Activated CD4-positive, alpha-beta T cell treated with anti-CD3 and anti-CD28 coated beads, Interleukin-2, amount 50 U/mL, for 1 hour (primary cell): ENCODE measurements around the gene DUOXA1.

Source experiments
- DNase-seq: peaks from one replicate; pipeline ENCODE4 v3.0.0-alpha.2; 2020

The DUOXA1 gene

GRCh38 chr15:45130291-45131000, 767 bp upstream of the DUOXA1 start:
- no peak for DNase-seq

- DNase-seq = no peak
Measured at GRCh38 chr15:45128971-45129639, 574 bp downstream of the DUOXA1 start.

- DNase-seq = peak; percentile 37
Measured at GRCh38 chr15:45126535-45127158, 3.0 kb downstream of the DUOXA1 start.

GRCh38 chr15:45123397-45123796, 6.3 kb downstream of the DUOXA1 start:
- no peak for DNase-seq

GRCh38 chr15:45122719-45123118, 7.0 kb downstream of the DUOXA1 start:
- DNase-seq = no peak

GRCh38 chr15:45121706-45122417, 7.8 kb downstream of the DUOXA1 start:
- no peak for DNase-seq

GRCh38 chr15:45121020-45121419, 8.7 kb downstream of the DUOXA1 start:
- DNase-seq = no peak

GRCh38 chr15:45120081-45120972, 9.4 kb downstream of the DUOXA1 start:
- no peak for DNase-seq

- no peak for DNase-seq
Measured at GRCh38 chr15:45118996-45119395, 10.7 kb downstream of the DUOXA1 start.

- peak; percentile 82 for DNase-seq
Measured at GRCh38 chr15:45118131-45118588, 11.5 kb downstream of the DUOXA1 start.

- no peak for DNase-seq
Measured at GRCh38 chr15:45117308-45118130, 12.2 kb downstream of the DUOXA1 start.

GRCh38 chr15:45116482-45117307, 13.0 kb downstream of the DUOXA1 start:
- DNase-seq = no peak

- no peak for DNase-seq
Measured at GRCh38 chr15:45116006-45116481, 13.6 kb downstream of the DUOXA1 start.

GRCh38 chr15:45115312-45115820, 14.3 kb downstream of the DUOXA1 start:
- no peak for DNase-seq

GRCh38 chr15:45114751-45115085, 15.0 kb downstream of the DUOXA1 start:
- DNase-seq = no peak

- DNase-seq = no peak
Measured at GRCh38 chr15:45114076-45114750, 15.5 kb downstream of the DUOXA1 start, which contains the start of the genes DUOX2 and DUOXA2. TSS of gene DUOX2 (minus strand) at chr15:45114172. CDS start at chr15:45113411, 761 bp downstream. TSS of gene DUOXA2 (plus strand) at chr15:45114326. CDS start at chr15:45114606, 280 bp downstream.

- DNase-seq = no peak
Measured at GRCh38 chr15:45113380-45113990, 16.2 kb downstream of the DUOXA1 start.

- no peak for DNase-seq
Measured at GRCh38 chr15:45112591-45113379, 16.9 kb downstream of the DUOXA1 start.
